Muscle layer of colon (tissue), 2 donors: Measurements from ENCODE around the gene VTCN1.

Experiments used
- H3K27ac ChIP-seq: one replicate; pipeline ENCODE4 v1.7.0; 2013; ENCODE audit warnings: low read depth, mild to moderate bottlenecking, low read length, moderate library complexity
- H3K27me3 ChIP-seq, 2 donors: one replicate each; pipeline ENCODE4 v1.7.0; 2013; ENCODE audit warnings: low read length in 2 of 2, mild to moderate bottlenecking in 2 of 2; ENCODE audit not compliant: insufficient read depth in 2 of 2, control insufficient read depth in 1 of 2
- H3K36me3 ChIP-seq: one replicate; pipeline ENCODE4 v1.7.0; 2013; ENCODE audit warnings: mild to moderate bottlenecking, low read length; ENCODE audit not compliant: insufficient read depth
- H3K4me1 ChIP-seq: one replicate; pipeline ENCODE4 v1.7.0; 2013; ENCODE audit warnings: mild to moderate bottlenecking, low read length; ENCODE audit not compliant: insufficient read depth
- H3K4me3 ChIP-seq, 2 donors: one replicate each; pipeline ENCODE4 v1.7.0; 2013; ENCODE audit warnings: low read length in 2 of 2, low read depth in 1 of 2, mild to moderate bottlenecking in 1 of 2, moderate library complexity in 1 of 2
- H3K9ac ChIP-seq: one replicate; pipeline ENCODE4 v1.7.0; 2013; ENCODE audit warnings: low read length
- H3K9me3 ChIP-seq: one replicate; pipeline ENCODE4 v1.7.0; 2013; ENCODE audit warnings: mild to moderate bottlenecking, low read length
- donor health status: abdominal sarcoma.
- donor health status: Adenocarcinoma of cecum.

The VTCN1 gene

DNA sequence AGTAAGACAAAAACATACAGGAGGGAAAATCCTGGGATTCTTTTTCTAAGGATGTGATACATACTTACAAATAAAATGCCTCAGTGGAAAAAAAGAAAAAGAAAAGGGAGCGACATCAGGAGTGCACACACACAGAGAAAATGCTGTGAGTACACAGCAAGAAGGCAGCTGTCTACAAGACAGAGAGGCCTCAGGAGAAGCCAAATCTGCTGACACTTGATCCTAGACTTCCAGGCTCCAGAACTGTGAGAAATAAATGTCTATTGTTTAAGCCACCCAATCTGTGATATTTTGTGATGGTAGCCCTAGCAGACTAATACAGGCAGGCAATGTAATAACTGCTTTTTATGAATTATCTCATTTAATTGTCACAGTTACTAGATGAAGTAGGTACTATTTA lies 72.2 kb downstream of the VTCN1 start:
- no peaks in the 10 kb centered on the region for H3K9me3 ChIP-seq
- no peaks in the 10 kb centered on the region for H3K27me3 ChIP-seq
- no peaks in the 10 kb centered on the region for H3K36me3 ChIP-seq
- H3K4me1 ChIP-seq, result no peaks in the 10 kb centered on the region
- no peak overlapping the region for H3K27ac ChIP-seq
- H3K9ac ChIP-seq, result no peak overlapping the region
- no peak overlapping the region for H3K4me3 ChIP-seq

DNA sequence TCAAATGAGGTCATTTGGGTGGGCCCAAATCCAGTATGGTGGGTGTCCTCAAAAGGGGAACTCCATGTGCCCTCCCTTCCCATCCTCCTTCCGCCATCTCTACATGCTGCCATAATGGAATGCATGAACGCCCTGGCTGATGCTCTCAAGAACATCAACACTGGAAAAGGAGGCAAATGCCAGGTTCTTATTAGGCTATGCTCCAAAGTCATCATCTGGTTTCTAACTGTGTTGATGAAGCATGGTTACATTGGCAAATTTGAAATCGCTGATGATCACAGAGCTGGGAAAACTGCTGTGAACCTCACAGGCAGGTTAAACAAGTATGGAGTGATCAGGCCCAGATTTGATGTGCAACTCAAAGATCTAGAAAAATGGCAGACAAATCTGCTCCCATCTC lies 72.6 kb downstream of the VTCN1 start:
- Histone ChIP-seq H3K9ac (no peak overlapping the region), H3K9me3 (no peaks in the 10 kb centered on the region), H3K4me3 (no peak overlapping the region), H3K4me1 (no peaks in the 10 kb centered on the region), H3K27ac (no peak overlapping the region), H3K27me3 (no peaks in the 10 kb centered on the region), H3K36me3 (no peaks in the 10 kb centered on the region)

GRCh38 chr1:117137281-117137855 lies 73.4 kb downstream of the VTCN1 start:
- Histone ChIP-seq H3K9me3 (no peaks in the 10 kb centered on the region), H3K4me3 (no peak overlapping the region), H3K27me3 (no peaks in the 10 kb centered on the region), H3K4me1 (no peaks in the 10 kb centered on the region), H3K9ac (no peak overlapping the region), H3K36me3 (no peaks in the 10 kb centered on the region), H3K27ac (no peak overlapping the region)

GRCh38 chr1:117136749-117137148 lies 74.0 kb downstream of the VTCN1 start:
- H3K4me1 ChIP-seq, result no peaks in the 10 kb centered on the region
- no peaks in the 10 kb centered on the region for H3K9me3 ChIP-seq
- no peak overlapping the region for H3K9ac ChIP-seq
- H3K36me3 ChIP-seq, result no peaks in the 10 kb centered on the region
- no peak overlapping the region for H3K4me3 ChIP-seq
- no peak overlapping the region for H3K27ac ChIP-seq
- H3K27me3 ChIP-seq, result no peaks in the 10 kb centered on the region

DNA sequence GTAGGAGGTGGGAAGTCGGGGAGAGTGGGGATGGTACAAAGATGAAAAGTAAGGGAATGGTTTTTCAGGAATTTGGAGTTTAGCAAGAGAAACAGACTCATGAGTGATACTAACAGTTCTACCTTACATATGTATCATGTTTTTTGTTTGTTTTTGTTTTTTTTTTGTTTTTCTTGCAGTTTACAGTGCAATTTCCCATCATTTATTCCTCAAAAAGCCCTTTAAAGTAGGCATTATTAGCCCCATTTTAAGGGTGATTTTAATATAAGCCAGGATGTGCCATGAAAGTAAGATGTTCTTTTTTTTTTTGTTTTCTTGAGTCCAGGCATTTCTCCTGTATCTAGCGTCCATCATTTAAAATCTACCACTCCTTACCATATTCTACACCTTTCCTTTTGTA lies 75.4 kb downstream of the VTCN1 start:
- no peak overlapping the region for H3K4me3 ChIP-seq
- no peaks in the 10 kb centered on the region for H3K27me3 ChIP-seq
- H3K4me1 ChIP-seq, result no peaks in the 10 kb centered on the region
- no peak overlapping the region for H3K9ac ChIP-seq
- no peaks in the 10 kb centered on the region for H3K9me3 ChIP-seq
- H3K36me3 ChIP-seq, result no peaks in the 10 kb centered on the region
- no peak overlapping the region for H3K27ac ChIP-seq

DNA sequence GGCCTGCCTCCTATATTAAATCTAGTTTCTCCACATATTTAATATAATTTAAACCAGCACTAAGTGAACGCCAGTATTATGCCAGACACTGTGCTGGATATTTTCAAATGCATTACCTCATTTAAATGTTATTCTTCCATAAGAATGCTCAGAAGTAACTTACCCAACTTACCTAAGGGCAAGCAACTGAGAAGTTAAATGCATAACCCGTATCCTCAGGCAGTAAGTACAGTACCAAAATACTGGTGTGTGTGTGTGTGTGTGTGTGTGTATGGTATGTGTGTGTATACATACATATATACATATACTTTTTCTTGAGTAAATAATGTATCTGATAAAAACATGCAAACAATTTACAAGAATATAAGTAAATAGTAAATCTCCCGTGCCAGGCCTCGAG lies 80.2 kb downstream of the VTCN1 start:
- no peaks in the 10 kb centered on the region for H3K4me1 ChIP-seq
- no peaks in the 10 kb centered on the region for H3K27me3 ChIP-seq
- no peak overlapping the region for H3K9ac ChIP-seq
- no peaks in the 10 kb centered on the region for H3K9me3 ChIP-seq
- H3K4me3 ChIP-seq, result no peak overlapping the region
- H3K36me3 ChIP-seq, result no peaks in the 10 kb centered on the region
- no peak overlapping the region for H3K27ac ChIP-seq

DNA sequence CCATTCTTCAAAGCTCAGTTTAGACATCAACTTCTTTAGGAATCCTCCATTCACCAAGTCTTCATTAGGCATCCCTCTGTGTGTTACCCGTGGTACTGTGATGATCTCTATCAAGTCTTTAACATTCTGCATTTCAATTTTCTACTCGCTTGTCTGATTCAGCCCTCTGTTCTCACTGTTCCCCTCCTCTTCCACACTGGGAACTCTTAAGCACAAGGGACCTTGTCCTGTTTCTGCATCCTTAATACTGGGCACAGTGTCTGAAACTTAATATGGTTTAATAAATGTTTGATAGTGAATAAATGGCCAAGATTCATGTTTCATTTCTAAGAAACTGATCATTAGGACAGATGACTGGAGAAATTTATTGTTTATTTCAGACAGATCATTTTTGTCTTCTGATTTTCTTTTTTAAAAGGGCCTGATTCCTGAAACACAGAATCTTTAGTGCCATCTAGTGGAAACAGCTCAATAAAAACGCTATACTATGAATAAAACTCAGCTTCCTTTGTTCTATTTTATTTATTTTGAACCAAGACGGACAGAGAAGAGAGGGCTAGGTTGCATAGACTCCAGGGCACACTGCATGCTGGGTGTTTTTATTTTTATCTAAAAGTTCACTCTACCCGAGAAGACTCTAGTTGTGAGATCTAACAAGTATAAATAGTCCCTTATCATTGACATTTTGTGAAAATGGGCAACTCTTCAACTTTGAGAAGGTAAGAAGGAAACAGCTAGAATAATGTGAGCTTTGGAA lies 82.2 kb downstream of the VTCN1 start:
- Histone ChIP-seq H3K36me3 (no peaks in the 10 kb centered on the region), H3K4me1 (no peaks in the 10 kb centered on the region), H3K9me3 (no peaks in the 10 kb centered on the region), H3K27ac (no peak overlapping the region), H3K4me3 (no peak overlapping the region), H3K9ac (no peak overlapping the region), H3K27me3 (no peaks in the 10 kb centered on the region)

DNA sequence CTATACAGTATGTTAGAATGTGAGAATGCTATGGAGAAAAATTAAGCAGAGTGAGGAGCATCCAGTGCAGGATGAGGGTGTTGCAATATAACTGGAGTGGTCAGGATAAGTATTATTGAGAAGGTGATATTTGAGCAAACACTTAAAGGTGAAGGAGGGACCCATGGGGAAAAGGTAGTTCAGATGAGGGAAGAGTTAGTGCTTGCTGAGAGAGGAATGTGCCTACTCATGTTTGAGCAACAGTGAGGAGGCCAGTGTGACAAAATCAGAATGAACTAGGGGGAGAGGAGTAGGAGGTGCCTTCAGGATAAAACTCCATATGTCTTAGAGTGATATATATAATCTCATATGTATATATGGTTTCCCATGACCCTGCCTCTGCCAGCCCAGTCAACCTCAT lies 82.9 kb downstream of the VTCN1 start:
- no peaks in the 10 kb centered on the region for H3K27me3 ChIP-seq
- no peak overlapping the region for H3K4me3 ChIP-seq
- H3K36me3 ChIP-seq, result no peaks in the 10 kb centered on the region
- no peaks in the 10 kb centered on the region for H3K4me1 ChIP-seq
- no peak overlapping the region for H3K27ac ChIP-seq
- H3K9me3 ChIP-seq, result no peaks in the 10 kb centered on the region
- no peak overlapping the region for H3K9ac ChIP-seq

GRCh38 chr1:117124661-117125060 lies 86.1 kb downstream of the VTCN1 start:
- H3K36me3 ChIP-seq, result no peaks in the 10 kb centered on the region
- no peak overlapping the region for H3K27ac ChIP-seq
- no peaks in the 10 kb centered on the region for H3K9me3 ChIP-seq
- peaks cover 11% of the 10 kb centered on the region for H3K4me1 ChIP-seq
- no peaks in the 10 kb centered on the region for H3K27me3 ChIP-seq
- H3K9ac ChIP-seq, result no peak overlapping the region
- no peak overlapping the region for H3K4me3 ChIP-seq

DNA sequence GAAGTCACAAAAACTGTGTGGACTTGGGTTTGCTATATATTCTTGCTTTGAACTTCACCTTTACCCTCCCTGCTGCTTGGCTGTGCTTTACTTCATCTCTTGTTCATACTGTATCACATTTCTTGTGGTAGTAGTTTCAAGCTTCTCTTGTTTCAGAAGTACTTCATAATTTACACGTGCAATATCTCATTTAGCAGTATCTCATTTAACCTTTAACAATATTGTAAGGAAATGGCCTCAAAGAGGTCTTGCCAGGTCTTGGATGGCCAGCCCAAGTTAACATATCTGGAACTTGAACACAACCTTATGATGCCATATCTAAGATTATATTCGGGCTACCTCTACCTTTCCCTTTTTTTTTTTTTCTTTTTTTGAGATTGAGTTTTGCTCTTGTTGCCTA lies 87.5 kb downstream of the VTCN1 start:
- Histone ChIP-seq H3K4me1 (peaks cover 11% of the 10 kb centered on the region), H3K27ac (no peak overlapping the region), H3K4me3 (no peak overlapping the region), H3K36me3 (no peaks in the 10 kb centered on the region), H3K27me3 (no peaks in the 10 kb centered on the region), H3K9me3 (no peaks in the 10 kb centered on the region), H3K9ac (no peak overlapping the region)

- H3K27ac ChIP-seq, result peak overlapping the region; percentile 77
- peak overlapping the region; percentile 72 for H3K9ac ChIP-seq
- H3K4me3 ChIP-seq, result peak overlapping the region; percentile 51 to 77
- H3K9me3 ChIP-seq, result no peaks in the 10 kb centered on the region
- peaks cover 11% of the 10 kb centered on the region for H3K4me1 ChIP-seq
- H3K36me3 ChIP-seq, result no peaks in the 10 kb centered on the region
- H3K27me3 ChIP-seq, result no peaks in the 10 kb centered on the region
These were observed 88.2 kb downstream of the VTCN1 start for GRCh38 chr1:117122330-117123025.
